Measurements from ENCODE around the gene PDCD7. TPM values are rescaled to one million over a fixed set of nuclear protein-coding genes. Genes with fewer than 3 reads are reported as not detected.
"Not testable (repeated sequence)": the region's sequence is repeated elsewhere in the genome, so short reads cannot be mapped to it uniquely, and the experiment has no call there.

PDCD7 gene
- total RNA-seq, 4 donors from 2014 or later, result 27.9 to 57.5 (median 37.8) TPM

GRCh38 chr15:65147902-65148301, 14.3 kb upstream of the PDCD7 start:
- WGBS, 2 donors, result 85 to 86% methylated on average over 3 of the region's 3 CpGs
- no peak for DNase-seq (ENCODE audit: low spot score in 2 of 2)
- Histone ChIP-seq H3K4me3 (no peak overlapping the region), H3K9me3 (no peaks in the 10 kb centered on the region), H3K27ac (no peak overlapping the region), H3K4me1 (no peaks in the 10 kb centered on the region), H3K36me3 (peaks cover 0 to 85% (median 5%) of the 10 kb centered on the region in 3 donors), H3K27me3 (no peaks in the 10 kb centered on the region)
- TF ChIP-seq CTCF (IDR thresholded peaks at IDR 0.05) (no peak), POLR2A (IDR thresholded peaks at IDR 0.05) (no peak)

GRCh38 chr15:65146438-65146837, 12.8 kb upstream of the PDCD7 start:
- Histone ChIP-seq H3K36me3 (peaks cover 0 to 70% (median 5%) of the 10 kb centered on the region in 3 donors), H3K9me3 (no peaks in the 10 kb centered on the region), H3K4me1 (no peaks in the 10 kb centered on the region), H3K27ac (no peak overlapping the region), H3K4me3 (no peak overlapping the region), H3K27me3 (no peaks in the 10 kb centered on the region)
- no peak for TF ChIP-seq POLR2A (IDR thresholded peaks at IDR 0.05)
- no peak for TF ChIP-seq EP300 (IDR thresholded peaks at IDR 0.05)
- no peak for TF ChIP-seq CTCF (IDR thresholded peaks at IDR 0.05)
- no peak for DNase-seq (ENCODE audit: low spot score in 2 of 2)
- 72 to 75% methylated on average over 4 of the region's 4 CpGs for WGBS, 2 donors

GRCh38 chr15:65138631-65139030, 5.0 kb upstream of the PDCD7 start:
- H3K27ac ChIP-seq; H3K4me1 ChIP-seq; H3K36me3 ChIP-seq; H3K27me3 ChIP-seq; H3K9me3 ChIP-seq; H3K4me3 ChIP-seq; DNase-seq (ENCODE audit: low spot score in 2 of 2): not testable (repeated sequence)
- 88 to 98% methylated on average over 6 of the region's 6 CpGs for WGBS, 2 donors

GRCh38 chr15:65137893-65138292, 4.3 kb upstream of the PDCD7 start:
- 97% methylated on average over 4 of the region's 4 CpGs for WGBS, 2 donors
- not testable (repeated sequence) for H3K36me3 ChIP-seq; H3K27me3 ChIP-seq; H3K4me3 ChIP-seq; DNase-seq (ENCODE audit: low spot score in 2 of 2); H3K9me3 ChIP-seq; H3K4me1 ChIP-seq; H3K27ac ChIP-seq

GRCh38 chr15:65137089-65137488, 3.5 kb upstream of the PDCD7 start:
- H3K4me3 ChIP-seq; H3K27me3 ChIP-seq; H3K9me3 ChIP-seq; DNase-seq (ENCODE audit: low spot score in 2 of 2); H3K36me3 ChIP-seq; H3K27ac ChIP-seq: not testable (repeated sequence)
- H3K4me1 ChIP-seq, result peaks cover 0 to 14% (median 6%) of the 10 kb centered on the region in 4 donors
- WGBS, 2 donors, result 90 to 95% methylated on average over 7 of the region's 7 CpGs

GRCh38 chr15:65134538-65134937, 930 bp upstream of the PDCD7 start:
- Histone ChIP-seq H3K27me3 (no peaks in the 10 kb centered on the region), H3K4me3 (no peak overlapping the region), H3K9me3 (no peaks in the 10 kb centered on the region), H3K4me1 (peaks cover 0 to 38% (median 14%) of the 10 kb centered on the region in 4 donors), H3K27ac (no peak overlapping the region), H3K36me3 (peaks cover 0 to 22% (median 0%) of the 10 kb centered on the region in 3 donors)
- WGBS, 2 donors, result 89 to 94% methylated on average over 8 of the region's 8 CpGs
- no peak for DNase-seq (ENCODE audit: low spot score in 2 of 2)
- no peak for TF ChIP-seq CTCF (IDR thresholded peaks at IDR 0.05)

GRCh38 chr15:65132878-65133547, 595 bp downstream of the PDCD7 start:
- peak overlapping the region; percentile 71 to 99 (median 93) for H3K4me3 ChIP-seq
- H3K4me1 ChIP-seq, result peaks cover 0 to 40% (median 14%) of the 10 kb centered on the region in 4 donors
- WGBS, 2 donors, result 0 to 1% methylated on average over 29 to 51 of the region's 93 CpGs
- H3K36me3 ChIP-seq, result peaks cover 0 to 37% (median 11%) of the 10 kb centered on the region in 3 donors
- peak overlapping the region; percentile 68 to 93 (median 88) for H3K27ac ChIP-seq
- H3K27me3 ChIP-seq, result no peaks in the 10 kb centered on the region
- no peak for DNase-seq (ENCODE audit: low spot score in 2 of 2)
- no peaks in the 10 kb centered on the region for H3K9me3 ChIP-seq
- TF ChIP-seq CTCF (IDR thresholded peaks at IDR 0.05) (no peak), POLR2A (IDR thresholded peaks at IDR 0.05) (no peak), EP300 (IDR thresholded peaks at IDR 0.05) (no peak)
